ENCODE data around the gene COG5.

The COG5 gene

GRCh38 chr7:107405559-107405958 is 158.2 kb downstream of the COG5 start:
- Histone ChIP-seq H3K27me3 (replicated peaks; ENCODE audit: control insufficient read depth, insufficient read depth, low read length, poor library complexity, severe bottlenecking) (no peaks in the 10 kb centered on the region), H3K4me3 (ENCODE audit: insufficient read depth, low read depth, low read length, poor library complexity, severe bottlenecking) (no peak overlapping the region), H3K27ac (ENCODE audit: insufficient read depth, low read length, poor library complexity, severe bottlenecking) (no peak overlapping the region), H3K36me3 (ENCODE audit: control insufficient read depth, insufficient read depth, low read length) (peaks cover 6% of the 10 kb centered on the region), H3K4me1 (ENCODE audit: control insufficient read depth, insufficient read depth, low read length, poor library complexity, severe bottlenecking) (no peaks in the 10 kb centered on the region), H3K9me3 (ENCODE audit: control insufficient read depth, low read length) (no peaks in the 10 kb centered on the region)
- no peak for DNase-seq

- DNase-seq, result no peak
- H3K27me3 ChIP-seq (replicated peaks; ENCODE audit: control insufficient read depth, insufficient read depth, low read length, poor library complexity, severe bottlenecking), result no peaks in the 10 kb centered on the region
- H3K4me3 ChIP-seq (ENCODE audit: insufficient read depth, low read depth, low read length, poor library complexity, severe bottlenecking), result no peak overlapping the region
- H3K4me1 ChIP-seq (ENCODE audit: control insufficient read depth, insufficient read depth, low read length, poor library complexity, severe bottlenecking), result no peaks in the 10 kb centered on the region
- H3K9me3 ChIP-seq (ENCODE audit: control insufficient read depth, low read length), result no peaks in the 10 kb centered on the region
- H3K27ac ChIP-seq (ENCODE audit: insufficient read depth, low read length, poor library complexity, severe bottlenecking), result no peak overlapping the region
- peaks cover 6% of the 10 kb centered on the region for H3K36me3 ChIP-seq (ENCODE audit: control insufficient read depth, insufficient read depth, low read length)
These were observed 158.8 kb downstream of the COG5 start for GRCh38 chr7:107404740-107405537.

- DNase-seq, result no peak
- Histone ChIP-seq H3K27ac (ENCODE audit: insufficient read depth, low read length, poor library complexity, severe bottlenecking) (no peak overlapping the region), H3K4me1 (ENCODE audit: control insufficient read depth, insufficient read depth, low read length, poor library complexity, severe bottlenecking) (no peaks in the 10 kb centered on the region), H3K27me3 (replicated peaks; ENCODE audit: control insufficient read depth, insufficient read depth, low read length, poor library complexity, severe bottlenecking) (no peaks in the 10 kb centered on the region), H3K36me3 (ENCODE audit: control insufficient read depth, insufficient read depth, low read length) (no peaks in the 10 kb centered on the region), H3K4me3 (ENCODE audit: insufficient read depth, low read depth, low read length, poor library complexity, severe bottlenecking) (no peak overlapping the region), H3K9me3 (ENCODE audit: control insufficient read depth, low read length) (no peaks in the 10 kb centered on the region)
These were observed 165.6 kb downstream of the COG5 start for GRCh38 chr7:107398161-107398560.

GRCh38 chr7:107396990-107397389 is 166.7 kb downstream of the COG5 start:
- no peak overlapping the region for H3K4me3 ChIP-seq (ENCODE audit: insufficient read depth, low read depth, low read length, poor library complexity, severe bottlenecking)
- H3K36me3 ChIP-seq (ENCODE audit: control insufficient read depth, insufficient read depth, low read length), result no peaks in the 10 kb centered on the region
- no peaks in the 10 kb centered on the region for H3K27me3 ChIP-seq (replicated peaks; ENCODE audit: control insufficient read depth, insufficient read depth, low read length, poor library complexity, severe bottlenecking)
- no peaks in the 10 kb centered on the region for H3K9me3 ChIP-seq (ENCODE audit: control insufficient read depth, low read length)
- no peaks in the 10 kb centered on the region for H3K4me1 ChIP-seq (ENCODE audit: control insufficient read depth, insufficient read depth, low read length, poor library complexity, severe bottlenecking)
- DNase-seq, result no peak
- no peak overlapping the region for H3K27ac ChIP-seq (ENCODE audit: insufficient read depth, low read length, poor library complexity, severe bottlenecking)

GRCh38 chr7:107396081-107396480 is 167.6 kb downstream of the COG5 start:
- Histone ChIP-seq H3K4me1 (ENCODE audit: control insufficient read depth, insufficient read depth, low read length, poor library complexity, severe bottlenecking) (no peaks in the 10 kb centered on the region), H3K36me3 (ENCODE audit: control insufficient read depth, insufficient read depth, low read length) (no peaks in the 10 kb centered on the region), H3K27ac (ENCODE audit: insufficient read depth, low read length, poor library complexity, severe bottlenecking) (no peak overlapping the region), H3K27me3 (replicated peaks; ENCODE audit: control insufficient read depth, insufficient read depth, low read length, poor library complexity, severe bottlenecking) (no peaks in the 10 kb centered on the region), H3K9me3 (ENCODE audit: control insufficient read depth, low read length) (no peaks in the 10 kb centered on the region), H3K4me3 (ENCODE audit: insufficient read depth, low read depth, low read length, poor library complexity, severe bottlenecking) (no peak overlapping the region)
- no peak for DNase-seq

GRCh38 chr7:107394831-107395230 is 168.9 kb downstream of the COG5 start:
- Histone ChIP-seq H3K36me3 (ENCODE audit: control insufficient read depth, insufficient read depth, low read length) (no peaks in the 10 kb centered on the region), H3K4me3 (ENCODE audit: insufficient read depth, low read depth, low read length, poor library complexity, severe bottlenecking) (no peak overlapping the region), H3K27ac (ENCODE audit: insufficient read depth, low read length, poor library complexity, severe bottlenecking) (no peak overlapping the region), H3K9me3 (ENCODE audit: control insufficient read depth, low read length) (no peaks in the 10 kb centered on the region), H3K4me1 (ENCODE audit: control insufficient read depth, insufficient read depth, low read length, poor library complexity, severe bottlenecking) (no peaks in the 10 kb centered on the region), H3K27me3 (replicated peaks; ENCODE audit: control insufficient read depth, insufficient read depth, low read length, poor library complexity, severe bottlenecking) (no peaks in the 10 kb centered on the region)
- DNase-seq, result no peak

GRCh38 chr7:107394276-107394675 is 169.4 kb downstream of the COG5 start:
- no peak for DNase-seq
- no peaks in the 10 kb centered on the region for H3K9me3 ChIP-seq (ENCODE audit: control insufficient read depth, low read length)
- H3K27me3 ChIP-seq (replicated peaks; ENCODE audit: control insufficient read depth, insufficient read depth, low read length, poor library complexity, severe bottlenecking), result no peaks in the 10 kb centered on the region
- no peaks in the 10 kb centered on the region for H3K4me1 ChIP-seq (ENCODE audit: control insufficient read depth, insufficient read depth, low read length, poor library complexity, severe bottlenecking)
- H3K27ac ChIP-seq (ENCODE audit: insufficient read depth, low read length, poor library complexity, severe bottlenecking), result no peak overlapping the region
- no peaks in the 10 kb centered on the region for H3K36me3 ChIP-seq (ENCODE audit: control insufficient read depth, insufficient read depth, low read length)
- no peak overlapping the region for H3K4me3 ChIP-seq (ENCODE audit: insufficient read depth, low read depth, low read length, poor library complexity, severe bottlenecking)

GRCh38 chr7:107392830-107393229 is 170.9 kb downstream of the COG5 start:
- no peaks in the 10 kb centered on the region for H3K36me3 ChIP-seq (ENCODE audit: control insufficient read depth, insufficient read depth, low read length)
- H3K9me3 ChIP-seq (ENCODE audit: control insufficient read depth, low read length), result no peaks in the 10 kb centered on the region
- no peak for DNase-seq
- H3K27me3 ChIP-seq (replicated peaks; ENCODE audit: control insufficient read depth, insufficient read depth, low read length, poor library complexity, severe bottlenecking), result no peaks in the 10 kb centered on the region
- no peak overlapping the region for H3K4me3 ChIP-seq (ENCODE audit: insufficient read depth, low read depth, low read length, poor library complexity, severe bottlenecking)
- H3K27ac ChIP-seq (ENCODE audit: insufficient read depth, low read length, poor library complexity, severe bottlenecking), result no peak overlapping the region
- no peaks in the 10 kb centered on the region for H3K4me1 ChIP-seq (ENCODE audit: control insufficient read depth, insufficient read depth, low read length, poor library complexity, severe bottlenecking)

GRCh38 chr7:107390916-107391315 is 172.8 kb downstream of the COG5 start:
- no peak overlapping the region for H3K4me3 ChIP-seq (ENCODE audit: insufficient read depth, low read depth, low read length, poor library complexity, severe bottlenecking)
- H3K4me1 ChIP-seq (ENCODE audit: control insufficient read depth, insufficient read depth, low read length, poor library complexity, severe bottlenecking), result no peaks in the 10 kb centered on the region
- H3K36me3 ChIP-seq (ENCODE audit: control insufficient read depth, insufficient read depth, low read length), result no peaks in the 10 kb centered on the region
- no peak for DNase-seq
- H3K27ac ChIP-seq (ENCODE audit: insufficient read depth, low read length, poor library complexity, severe bottlenecking), result no peak overlapping the region
- no peaks in the 10 kb centered on the region for H3K9me3 ChIP-seq (ENCODE audit: control insufficient read depth, low read length)
- no peaks in the 10 kb centered on the region for H3K27me3 ChIP-seq (replicated peaks; ENCODE audit: control insufficient read depth, insufficient read depth, low read length, poor library complexity, severe bottlenecking)

- no peak overlapping the region for H3K4me3 ChIP-seq (ENCODE audit: insufficient read depth, low read depth, low read length, poor library complexity, severe bottlenecking)
- H3K27ac ChIP-seq (ENCODE audit: insufficient read depth, low read length, poor library complexity, severe bottlenecking), result no peak overlapping the region
- H3K36me3 ChIP-seq (ENCODE audit: control insufficient read depth, insufficient read depth, low read length), result no peaks in the 10 kb centered on the region
- H3K27me3 ChIP-seq (replicated peaks; ENCODE audit: control insufficient read depth, insufficient read depth, low read length, poor library complexity, severe bottlenecking), result no peaks in the 10 kb centered on the region
- H3K4me1 ChIP-seq (ENCODE audit: control insufficient read depth, insufficient read depth, low read length, poor library complexity, severe bottlenecking), result no peaks in the 10 kb centered on the region
- no peaks in the 10 kb centered on the region for H3K9me3 ChIP-seq (ENCODE audit: control insufficient read depth, low read length)
- no peak for DNase-seq
These were observed 175.1 kb downstream of the COG5 start for GRCh38 chr7:107388604-107389003.

Data from effector memory CD4-positive, alpha-beta T cell (primary cell).